Activated naive CD8-positive, alpha-beta T cell treated with anti-CD3 and anti-CD28 coated beads, Interleukin-2, amount 10 ng/mL, durations not matched to agents 7 days and 5 days (primary cell): ENCODE results near the gene UGGT2. TPM values are rescaled to one million over a fixed set of nuclear protein-coding genes. Genes with fewer than 3 reads are reported as not detected.

Experiments used
- total RNA-seq, 2 experiments: library from RNA; stranded (reverse); gene quantifications; one replicate each; pipeline ENCODE4 v1.2.3, GENCODE V29; 2021

The UGGT2 gene
- total RNA-seq, 2 experiments from 2014 or later, result 0.42 TPM; not detected in 1

Other genes with a start within 250 kb of the UGGT2 start
- gene HS6ST3, start 36.7 kb upstream of the UGGT2 start, total RNA-seq, result not detected